Liver (tissue), 9 donors: ENCODE results near the gene SIMC1. TPM values are rescaled to one million over a fixed set of nuclear protein-coding genes. Genes with fewer than 3 reads are reported as not detected.

ENCODE experiments used
- DNase-seq: peaks from one replicate; pipeline ENCODE4 v3.0.0-alpha.2; 2017; ENCODE audit warnings: low spot score
- H3K27ac ChIP-seq, 2 donors: one replicate each; pipeline ENCODE4 v1.7.0; 2013; ENCODE audit warnings: inconsistent platforms in 2 of 2, low read length in 2 of 2, control low read depth in 1 of 2, low read depth in 1 of 2, mild to moderate bottlenecking in 1 of 2
- H3K27me3 ChIP-seq, 4 donors: one replicate each; pipeline versions ENCODE4 v1.6.1 to v1.7.0; 2013; ENCODE audit warnings: low read length in 3 of 4, inconsistent platforms in 1 of 4, mild to moderate bottlenecking in 1 of 4, moderate library complexity in 1 of 4; ENCODE audit not compliant: control insufficient read depth in 4 of 4, insufficient read depth in 4 of 4
- H3K36me3 ChIP-seq, 4 donors: one replicate each; pipeline versions ENCODE4 v1.6.1 to v1.7.0; 2013; ENCODE audit warnings: low read length in 3 of 4, mild to moderate bottlenecking in 3 of 4, low read depth in 1 of 4, moderate library complexity in 1 of 4; ENCODE audit not compliant: control insufficient read depth in 4 of 4, insufficient read depth in 3 of 4
- H3K4me1 ChIP-seq, 4 donors: one replicate each; pipeline versions ENCODE4 v1.6.1 to v1.7.0; 2013; ENCODE audit warnings: low read length in 3 of 4, mild to moderate bottlenecking in 3 of 4, moderate library complexity in 1 of 4; ENCODE audit not compliant: control insufficient read depth in 4 of 4, insufficient read depth in 4 of 4
- H3K4me3 ChIP-seq, 3 donors: one replicate each; pipeline versions ENCODE4 v1.6.1 to v1.7.0; 2013; ENCODE audit warnings: low read length in 3 of 3, control low read depth in 1 of 3, low read depth in 1 of 3, mild to moderate bottlenecking in 1 of 3
- H3K9ac ChIP-seq, 2 donors: one replicate each; pipeline ENCODE4 v1.7.0; 2013; ENCODE audit warnings: low read length in 2 of 2, mild to moderate bottlenecking in 2 of 2, moderate library complexity in 2 of 2, control low read depth in 1 of 2, low read depth in 1 of 2
- H3K9me3 ChIP-seq, 4 donors: one replicate each; pipeline versions ENCODE4 v1.6.1 to v1.7.0; 2013; ENCODE audit warnings: low read length in 3 of 4; ENCODE audit not compliant: control insufficient read depth in 4 of 4
- EGR1 ChIP-seq, 2 donors: IDR thresholded peaks; 2 replicates each; pipeline ENCODE4 v1.6.1; 2016 to 2018; ENCODE audit warnings: antibody characterized with exemption in 2 of 2, low read depth in 2 of 2
- FOXA1 ChIP-seq: IDR thresholded peaks from 2 replicates; pipeline ENCODE4 v1.6.1; 2016; ENCODE audit warnings: antibody characterized with exemption
- JUND ChIP-seq, 2 donors: IDR thresholded peaks; 2 replicates each; pipeline ENCODE4 v1.6.1; 2016; ENCODE audit warnings: antibody characterized with exemption in 2 of 2
- NR2F2 ChIP-seq: IDR thresholded peaks from 2 replicates; pipeline ENCODE4 v1.6.1; 2016; ENCODE audit warnings: antibody characterized with exemption
- RAD21 ChIP-seq, 2 donors: IDR thresholded peaks; 2 replicates each; pipeline ENCODE4 v1.6.1; 2016; ENCODE audit warnings: antibody characterized with exemption in 2 of 2, mild to moderate bottlenecking in 2 of 2
- WGBS: extraction: QIAGEN DNeasy Blood & Tissue Kit; methylation state at CpG from one replicate; pipeline ENCODE4 v1.1.7; 2013; 5-methylcytosine and 5-hydroxymethylcytosine counted together
- polyA plus RNA-seq, 2 donors: library from polyadenylated mRNA; stranded (reverse) in 1 of 2; unstranded in 1 of 2; fragments of 200-250 nt in 1 of 2; fragments of >200 nt in 1 of 2; fragmentation: Nextera tagmentation in 1 of 2; extraction: Ambion mirVana in 1 of 2; gene quantifications; one replicate each; pipeline versions ENCODE4 v1.2.1 to v1.2.3, GENCODE V29; 2013 to 2015
- total RNA-seq, 2 donors: library from RNA; depleted of rRNA; stranded (reverse); fragments of >200 nt; gene quantifications; one replicate each; pipeline ENCODE4 v1.2.3, GENCODE V29; 2014
- TF ChIP-seq, protein P1 (sequence below): fragments of 150-350 bp; IDR thresholded peaks from 2 replicates; pipeline ENCODE4 v1.5.1; 2017; ENCODE audit warnings: improper control_type of control experiment, low read depth, low read length; ENCODE audit not compliant: missing input control
- TF ChIP-seq, protein P2 (sequence below): IDR thresholded peaks from 2 replicates; pipeline ENCODE4 v1.6.1; 2016; ENCODE audit warnings: antibody characterized with exemption, mild to moderate bottlenecking
- TF ChIP-seq, protein P3 (sequence below): IDR thresholded peaks from 2 replicates; pipeline ENCODE4 v1.6.1; 2016; ENCODE audit warnings: antibody characterized with exemption
- TF ChIP-seq, protein P4 (sequence below): IDR thresholded peaks from 2 replicates; pipeline ENCODE4 v1.6.1; 2016; ENCODE audit warnings: antibody characterized with exemption
- TF ChIP-seq, protein P5 (sequence below): IDR thresholded peaks from 2 replicates; pipeline ENCODE4 v1.6.1; 2016; ENCODE audit warnings: antibody characterized with exemption
- donor health status: healthy.
- donor health status: healthy.
- donor health status: healthy.
- donor health status: healthy.
- donor health status: healthy.

SIMC1 gene
- total and polyA plus RNA-seq, 4 donors, result 2.5 to 8.9 (median 6.2) TPM

DNA sequence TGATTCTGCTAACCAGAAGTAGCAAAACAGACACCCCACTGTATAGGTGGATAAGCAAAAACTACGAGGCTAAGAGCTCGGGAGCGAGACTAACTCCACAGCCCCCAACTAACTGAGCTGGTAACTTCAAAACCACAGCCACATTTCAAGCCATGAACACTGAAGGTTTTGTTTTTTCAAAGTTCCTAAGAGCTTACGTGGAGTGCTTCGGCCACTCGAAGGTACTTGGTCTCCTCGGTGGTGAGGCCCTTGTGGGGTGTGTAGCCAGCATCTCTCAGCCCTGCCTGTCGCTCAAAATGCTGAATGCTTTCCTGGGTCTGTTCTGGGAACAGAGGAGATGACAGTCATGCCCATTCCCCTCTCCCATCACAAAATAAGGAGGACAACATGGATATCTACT, 112.2 kb downstream of the SIMC1 start:
- WGBS, result 96% methylated on average over 8 of the region's 8 CpGs
- Histone ChIP-seq H3K9me3 (no peaks in the 10 kb centered on the region), H3K27me3 (no peaks in the 10 kb centered on the region), H3K27ac (no peak overlapping the region), H3K9ac (no peak overlapping the region), H3K36me3 (peaks cover 8 to 82% (median 74%) of the 10 kb centered on the region in 4 donors), H3K4me3 (no peak overlapping the region), H3K4me1 (peaks cover 0 to 10% (median 1%) of the 10 kb centered on the region in 4 donors)
- TF ChIP-seq, protein P1, sequence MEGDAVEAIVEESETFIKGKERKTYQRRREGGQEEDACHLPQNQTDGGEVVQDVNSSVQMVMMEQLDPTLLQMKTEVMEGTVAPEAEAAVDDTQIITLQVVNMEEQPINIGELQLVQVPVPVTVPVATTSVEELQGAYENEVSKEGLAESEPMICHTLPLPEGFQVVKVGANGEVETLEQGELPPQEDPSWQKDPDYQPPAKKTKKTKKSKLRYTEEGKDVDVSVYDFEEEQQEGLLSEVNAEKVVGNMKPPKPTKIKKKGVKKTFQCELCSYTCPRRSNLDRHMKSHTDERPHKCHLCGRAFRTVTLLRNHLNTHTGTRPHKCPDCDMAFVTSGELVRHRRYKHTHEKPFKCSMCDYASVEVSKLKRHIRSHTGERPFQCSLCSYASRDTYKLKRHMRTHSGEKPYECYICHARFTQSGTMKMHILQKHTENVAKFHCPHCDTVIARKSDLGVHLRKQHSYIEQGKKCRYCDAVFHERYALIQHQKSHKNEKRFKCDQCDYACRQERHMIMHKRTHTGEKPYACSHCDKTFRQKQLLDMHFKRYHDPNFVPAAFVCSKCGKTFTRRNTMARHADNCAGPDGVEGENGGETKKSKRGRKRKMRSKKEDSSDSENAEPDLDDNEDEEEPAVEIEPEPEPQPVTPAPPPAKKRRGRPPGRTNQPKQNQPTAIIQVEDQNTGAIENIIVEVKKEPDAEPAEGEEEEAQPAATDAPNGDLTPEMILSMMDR, result no peak
- TF ChIP-seq, protein P2, sequence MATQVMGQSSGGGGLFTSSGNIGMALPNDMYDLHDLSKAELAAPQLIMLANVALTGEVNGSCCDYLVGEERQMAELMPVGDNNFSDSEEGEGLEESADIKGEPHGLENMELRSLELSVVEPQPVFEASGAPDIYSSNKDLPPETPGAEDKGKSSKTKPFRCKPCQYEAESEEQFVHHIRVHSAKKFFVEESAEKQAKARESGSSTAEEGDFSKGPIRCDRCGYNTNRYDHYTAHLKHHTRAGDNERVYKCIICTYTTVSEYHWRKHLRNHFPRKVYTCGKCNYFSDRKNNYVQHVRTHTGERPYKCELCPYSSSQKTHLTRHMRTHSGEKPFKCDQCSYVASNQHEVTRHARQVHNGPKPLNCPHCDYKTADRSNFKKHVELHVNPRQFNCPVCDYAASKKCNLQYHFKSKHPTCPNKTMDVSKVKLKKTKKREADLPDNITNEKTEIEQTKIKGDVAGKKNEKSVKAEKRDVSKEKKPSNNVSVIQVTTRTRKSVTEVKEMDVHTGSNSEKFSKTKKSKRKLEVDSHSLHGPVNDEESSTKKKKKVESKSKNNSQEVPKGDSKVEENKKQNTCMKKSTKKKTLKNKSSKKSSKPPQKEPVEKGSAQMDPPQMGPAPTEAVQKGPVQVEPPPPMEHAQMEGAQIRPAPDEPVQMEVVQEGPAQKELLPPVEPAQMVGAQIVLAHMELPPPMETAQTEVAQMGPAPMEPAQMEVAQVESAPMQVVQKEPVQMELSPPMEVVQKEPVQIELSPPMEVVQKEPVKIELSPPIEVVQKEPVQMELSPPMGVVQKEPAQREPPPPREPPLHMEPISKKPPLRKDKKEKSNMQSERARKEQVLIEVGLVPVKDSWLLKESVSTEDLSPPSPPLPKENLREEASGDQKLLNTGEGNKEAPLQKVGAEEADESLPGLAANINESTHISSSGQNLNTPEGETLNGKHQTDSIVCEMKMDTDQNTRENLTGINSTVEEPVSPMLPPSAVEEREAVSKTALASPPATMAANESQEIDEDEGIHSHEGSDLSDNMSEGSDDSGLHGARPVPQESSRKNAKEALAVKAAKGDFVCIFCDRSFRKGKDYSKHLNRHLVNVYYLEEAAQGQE, result no peak
- TF ChIP-seq, protein P3, sequence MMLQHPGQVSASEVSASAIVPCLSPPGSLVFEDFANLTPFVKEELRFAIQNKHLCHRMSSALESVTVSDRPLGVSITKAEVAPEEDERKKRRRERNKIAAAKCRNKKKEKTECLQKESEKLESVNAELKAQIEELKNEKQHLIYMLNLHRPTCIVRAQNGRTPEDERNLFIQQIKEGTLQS, result no peak
- TF ChIP-seq, protein P4, sequence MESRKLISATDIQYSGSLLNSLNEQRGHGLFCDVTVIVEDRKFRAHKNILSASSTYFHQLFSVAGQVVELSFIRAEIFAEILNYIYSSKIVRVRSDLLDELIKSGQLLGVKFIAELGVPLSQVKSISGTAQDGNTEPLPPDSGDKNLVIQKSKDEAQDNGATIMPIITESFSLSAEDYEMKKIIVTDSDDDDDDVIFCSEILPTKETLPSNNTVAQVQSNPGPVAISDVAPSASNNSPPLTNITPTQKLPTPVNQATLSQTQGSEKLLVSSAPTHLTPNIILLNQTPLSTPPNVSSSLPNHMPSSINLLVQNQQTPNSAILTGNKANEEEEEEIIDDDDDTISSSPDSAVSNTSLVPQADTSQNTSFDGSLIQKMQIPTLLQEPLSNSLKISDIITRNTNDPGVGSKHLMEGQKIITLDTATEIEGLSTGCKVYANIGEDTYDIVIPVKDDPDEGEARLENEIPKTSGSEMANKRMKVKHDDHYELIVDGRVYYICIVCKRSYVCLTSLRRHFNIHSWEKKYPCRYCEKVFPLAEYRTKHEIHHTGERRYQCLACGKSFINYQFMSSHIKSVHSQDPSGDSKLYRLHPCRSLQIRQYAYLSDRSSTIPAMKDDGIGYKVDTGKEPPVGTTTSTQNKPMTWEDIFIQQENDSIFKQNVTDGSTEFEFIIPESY, result no peak
- TF ChIP-seq EGR1 (IDR thresholded peaks at IDR 0.05; ENCODE audit: low read depth in 2 of 2) (no peak), FOXA1 (no peak), JUND (IDR thresholded peaks at IDR 0.05) (no peak), RAD21 (IDR thresholded peaks at IDR 0.05) (no peak), NR2F2 (no peak)
- TF ChIP-seq, protein P5, sequence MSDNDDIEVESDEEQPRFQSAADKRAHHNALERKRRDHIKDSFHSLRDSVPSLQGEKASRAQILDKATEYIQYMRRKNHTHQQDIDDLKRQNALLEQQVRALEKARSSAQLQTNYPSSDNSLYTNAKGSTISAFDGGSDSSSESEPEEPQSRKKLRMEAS, result no peak
- no peak for DNase-seq

DNA sequence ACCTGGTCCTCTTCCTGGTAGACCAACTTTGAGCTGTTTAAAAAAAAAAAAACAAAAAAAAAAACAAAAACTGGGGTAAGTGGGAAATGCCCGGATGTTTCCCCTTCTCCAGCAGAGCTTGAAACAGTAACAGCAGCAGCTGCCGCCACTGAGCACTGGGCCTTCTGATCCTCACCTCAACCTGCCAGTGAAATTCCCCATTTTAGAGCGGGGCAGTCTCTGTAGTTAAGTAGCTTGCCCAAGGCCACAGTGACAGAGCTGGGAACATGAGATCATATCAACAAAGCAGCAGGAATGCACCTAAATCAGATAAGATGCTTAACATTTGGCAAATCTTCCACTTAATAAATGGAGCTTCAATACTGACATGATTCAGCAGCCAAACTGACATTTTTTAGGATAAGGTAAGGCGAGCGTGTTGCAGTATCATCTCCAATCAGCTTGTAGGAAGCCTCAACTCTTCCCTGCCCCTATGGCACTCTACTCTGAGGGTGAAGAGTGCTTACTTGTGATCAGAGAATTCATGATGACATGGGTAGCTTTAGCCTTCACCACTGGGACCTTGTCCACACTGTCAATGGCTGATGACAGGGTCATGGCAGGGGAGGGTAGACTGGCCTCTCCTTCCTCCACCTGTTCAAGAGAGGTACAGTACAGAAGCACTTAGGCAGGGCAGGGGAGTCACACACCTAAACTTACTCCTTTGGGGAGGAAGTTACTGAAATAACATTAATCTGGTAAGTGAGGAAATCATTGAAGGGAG, 114.1 kb downstream of the SIMC1 start:
- no peak for DNase-seq
- H3K27ac ChIP-seq, result no peak overlapping the region
- no peak overlapping the region for H3K9ac ChIP-seq
- no peaks in the 10 kb centered on the region for H3K9me3 ChIP-seq
- WGBS, result 95% methylated on average over 5 of the region's 5 CpGs
- H3K4me1 ChIP-seq, result peaks cover 0 to 15% (median 1%) of the 10 kb centered on the region in 4 donors
- no peak overlapping the region for H3K4me3 ChIP-seq
- peaks cover 8 to 67% (median 66%) of the 10 kb centered on the region in 4 donors for H3K36me3 ChIP-seq
- no peaks in the 10 kb centered on the region for H3K27me3 ChIP-seq
- TF ChIP-seq EGR1 (IDR thresholded peaks at IDR 0.05; ENCODE audit: low read depth in 2 of 2), result no peak
- TF ChIP-seq JUND (IDR thresholded peaks at IDR 0.05), result no peak
